Medulla oblongata (tissue), 1 donor: Measurements from ENCODE around the gene SMIM1.
"Not testable (repeated sequence)": the region's sequence is repeated elsewhere in the genome, so short reads cannot be mapped to it uniquely, and the experiment has no call there.

ENCODE experiments used
- DNase-seq: peaks from one replicate; pipeline ENCODE4 v3.0.0-alpha.2; 2015; ENCODE audit errors: extremely low spot score

The SMIM1 gene

DNA sequence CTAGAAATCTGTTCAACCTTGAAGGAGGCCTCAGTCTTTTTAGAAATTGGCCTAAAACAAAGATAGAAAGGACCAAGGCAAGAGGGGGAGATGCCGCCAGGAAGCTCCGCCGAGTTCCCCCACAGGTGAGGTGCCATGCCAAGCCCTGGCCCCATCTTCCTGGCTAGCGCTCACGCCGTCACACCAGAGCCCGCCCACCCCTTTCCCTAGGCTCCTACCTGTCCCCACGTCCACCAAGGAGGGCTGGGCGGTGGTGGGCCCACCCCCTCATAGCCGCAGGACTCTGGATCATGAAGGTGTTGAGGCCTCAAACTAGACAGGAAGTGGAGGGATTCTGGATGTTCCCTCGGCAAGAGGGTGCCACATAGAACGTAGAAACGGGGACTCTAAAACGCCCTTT, 35.8 kb upstream of the SMIM1 start:
- DNase-seq, result no peak

DNA sequence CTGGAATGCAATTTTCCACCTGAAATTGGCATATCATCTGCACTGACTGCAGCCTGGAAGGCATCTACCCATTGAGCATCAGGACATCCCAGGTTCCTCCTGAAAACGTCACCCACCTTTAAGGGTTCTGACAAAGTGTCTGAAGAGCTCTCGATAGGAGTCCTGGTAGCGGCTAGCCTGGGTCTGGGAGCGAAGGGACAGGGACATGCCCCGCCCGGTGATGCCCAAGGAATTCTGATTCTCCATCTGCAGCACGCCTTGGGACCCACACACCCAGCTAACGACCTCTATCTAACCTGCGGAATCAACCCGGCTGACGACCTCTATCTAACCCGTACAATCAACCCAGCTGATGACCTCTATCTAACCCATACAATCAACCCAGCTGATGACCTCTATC, 33.6 kb upstream of the SMIM1 start:
- no peak for DNase-seq

DNA sequence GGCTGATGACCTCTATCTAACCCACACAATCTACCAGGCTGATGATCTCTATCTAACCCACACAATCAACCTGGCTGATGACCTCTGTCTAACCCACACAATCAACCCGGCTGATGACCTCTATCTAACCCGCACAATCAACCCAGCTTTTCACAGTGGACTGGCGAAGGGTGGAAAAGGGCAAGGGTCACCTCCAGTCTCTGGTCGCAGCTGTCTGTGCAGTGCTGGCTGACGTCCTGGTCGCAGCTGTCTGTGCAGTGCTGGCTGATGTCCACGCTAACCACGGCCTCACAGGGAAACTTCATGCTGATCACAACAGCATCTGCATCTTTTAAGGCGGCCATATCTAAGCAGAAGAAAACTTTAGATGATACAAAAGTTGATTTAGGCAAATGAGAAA, 32.5 kb upstream of the SMIM1 start:
- no peak for DNase-seq

DNA sequence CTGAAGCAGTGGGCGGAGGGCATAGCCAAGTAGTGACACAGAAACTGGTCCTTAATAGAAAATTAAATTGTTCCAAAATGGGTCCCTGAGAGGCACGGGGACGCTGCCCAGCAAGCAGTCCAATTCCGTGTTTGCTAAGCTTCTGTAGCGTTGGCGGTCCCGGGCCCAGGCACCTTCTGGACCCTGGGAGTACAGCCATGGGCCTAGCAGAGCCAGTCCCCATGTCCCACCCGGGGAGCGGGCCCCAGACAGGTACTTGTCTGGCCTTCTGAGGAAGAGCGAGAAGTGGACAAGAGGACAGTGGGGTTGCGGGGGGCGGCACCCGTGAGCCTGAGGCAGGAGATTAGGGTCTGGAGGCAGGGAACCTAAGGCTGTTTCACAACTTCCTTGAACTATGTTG, 31.8 kb upstream of the SMIM1 start:
- no peak for DNase-seq

DNA sequence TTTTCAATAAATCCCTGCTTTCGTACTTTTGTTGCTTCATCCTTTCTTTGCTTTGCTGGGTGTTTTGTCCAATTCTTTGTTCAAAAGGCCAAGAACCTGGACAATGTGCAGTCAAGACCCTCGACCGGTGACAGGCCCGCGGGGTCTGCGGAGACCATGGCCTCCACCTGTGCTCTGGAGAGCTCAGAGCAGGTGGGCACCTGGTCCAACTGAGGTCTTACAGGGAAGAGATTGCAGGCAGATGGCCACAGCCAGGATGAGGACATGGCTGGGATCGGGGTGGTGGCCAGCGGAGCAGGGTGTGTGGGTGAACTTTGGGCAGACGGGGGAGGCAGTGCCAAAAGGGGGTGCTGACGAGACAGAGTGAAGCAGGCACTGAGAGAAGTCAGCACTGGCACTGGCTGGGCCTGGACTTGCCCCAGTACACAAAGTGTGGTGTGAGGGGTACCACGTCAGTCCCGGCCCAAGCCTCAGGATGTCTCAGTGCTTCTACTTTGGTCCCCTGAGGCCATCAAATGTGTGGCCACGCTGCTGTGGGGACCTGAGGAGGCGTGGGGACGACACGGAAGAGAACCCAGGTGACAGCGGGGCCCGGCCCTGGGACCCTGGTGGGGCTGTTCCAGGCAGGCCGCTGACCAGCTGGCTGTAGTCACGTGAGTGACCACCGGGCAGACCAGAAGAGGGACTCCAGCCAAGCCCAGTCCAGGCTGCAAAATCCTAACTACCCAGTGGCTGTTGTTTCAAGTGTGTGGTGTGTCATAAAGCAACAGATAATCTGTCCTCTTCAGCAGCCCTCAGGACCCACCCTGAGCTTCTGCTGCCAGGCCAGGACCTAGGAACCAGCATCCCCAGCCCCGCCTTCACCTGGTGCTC, 30.7 kb upstream of the SMIM1 start:
- DNase-seq, result no peak

DNA sequence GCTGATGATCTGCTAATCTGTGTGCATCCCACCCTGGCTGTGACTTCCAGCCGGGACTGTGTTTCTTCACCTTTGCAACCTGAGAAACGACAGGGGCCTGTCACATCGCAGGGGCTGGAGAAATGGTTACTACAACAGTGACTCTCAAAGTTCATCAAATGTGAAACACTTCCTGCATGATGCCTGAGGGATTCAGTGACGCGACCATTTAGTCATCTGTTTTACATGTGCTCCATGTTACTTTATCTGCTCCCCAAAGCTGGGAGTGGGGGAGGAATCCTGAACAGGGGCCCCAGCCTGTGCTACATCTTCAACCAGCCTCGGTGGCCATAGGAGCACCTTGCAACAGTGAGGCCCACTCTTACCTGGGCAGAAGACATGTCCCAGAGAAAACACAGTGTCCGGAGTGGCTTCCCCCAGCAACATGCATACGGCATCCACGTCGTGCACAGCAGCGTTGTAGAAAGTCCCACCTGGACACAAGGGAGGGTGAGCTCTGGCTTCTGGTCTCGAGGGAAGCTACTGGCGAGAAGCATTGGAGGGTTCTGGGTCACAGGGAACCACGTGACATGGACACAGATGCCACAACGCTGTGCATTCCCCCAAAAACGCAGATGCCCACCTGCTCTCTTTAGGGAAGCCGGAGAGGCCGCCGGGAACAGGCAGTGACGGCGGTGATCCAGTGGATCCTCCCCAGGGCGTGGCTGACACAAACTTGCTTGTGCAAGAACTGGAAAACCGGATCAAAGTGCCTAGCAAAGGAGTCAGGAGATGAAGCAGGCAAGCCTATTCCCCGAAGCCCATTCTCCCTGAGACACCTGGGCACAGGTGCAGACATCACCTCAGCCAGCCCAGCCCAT, 29.9 kb upstream of the SMIM1 start:
- DNase-seq, result no peak

DNA sequence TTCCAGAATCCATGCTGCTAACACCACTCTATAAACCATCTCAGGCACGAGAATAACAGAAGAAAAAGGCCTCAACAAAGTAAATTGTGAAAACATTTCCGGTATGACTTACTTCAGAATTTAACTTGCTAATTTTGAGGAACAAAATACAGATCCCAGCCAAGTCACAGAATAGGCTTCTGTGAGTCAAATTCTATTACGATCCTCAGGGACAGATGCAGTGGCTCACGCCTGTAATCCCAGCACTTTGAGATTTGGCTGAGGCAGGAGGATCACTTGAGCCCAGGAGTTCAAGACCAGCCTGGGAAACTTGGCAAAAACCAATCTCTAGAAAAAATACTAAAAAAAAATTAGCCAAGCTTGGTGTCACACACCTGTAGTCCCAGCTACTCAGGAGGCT, 29.1 kb upstream of the SMIM1 start:
- no peak for DNase-seq

DNA sequence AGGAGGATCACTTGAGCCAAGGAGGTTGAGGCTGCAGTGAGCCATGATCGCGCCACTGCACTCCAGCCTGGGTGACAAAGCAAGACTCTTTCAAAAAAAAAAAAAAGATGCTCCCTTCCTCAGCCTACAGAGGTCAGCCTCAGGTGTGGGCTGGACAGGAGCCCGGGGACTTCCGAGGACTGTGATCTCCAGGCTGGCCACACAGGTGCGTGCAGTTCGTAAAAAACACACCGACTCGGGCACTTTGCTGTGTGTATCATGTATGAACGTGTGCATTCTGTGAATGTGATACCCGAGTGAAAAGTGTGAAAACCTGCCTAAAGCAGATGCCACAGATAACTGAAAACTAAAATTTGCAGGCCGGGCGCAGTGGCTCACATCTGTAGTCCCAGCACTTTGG, 28.7 kb upstream of the SMIM1 start:
- DNase-seq, result no peak

DNA sequence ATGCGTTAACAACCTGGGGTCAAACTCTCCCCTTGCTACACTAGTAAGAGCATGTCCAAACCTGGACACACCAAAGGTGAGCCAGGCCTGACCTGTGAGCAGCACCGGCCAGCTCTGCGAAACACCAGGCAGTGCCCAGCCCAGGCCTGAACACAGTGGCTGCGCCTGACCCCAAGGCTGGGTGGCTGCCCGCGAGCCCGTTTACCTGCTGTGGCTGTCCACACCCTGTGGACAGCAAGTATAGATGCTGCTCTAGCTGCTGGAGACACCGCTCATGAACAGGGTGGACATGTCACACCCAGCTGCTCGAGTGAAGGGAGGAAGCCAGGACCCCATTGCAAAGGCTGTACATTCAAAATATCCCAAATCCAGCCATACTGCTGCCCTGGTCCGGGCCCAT, 27.9 kb upstream of the SMIM1 start:
- no peak for DNase-seq

DNA sequence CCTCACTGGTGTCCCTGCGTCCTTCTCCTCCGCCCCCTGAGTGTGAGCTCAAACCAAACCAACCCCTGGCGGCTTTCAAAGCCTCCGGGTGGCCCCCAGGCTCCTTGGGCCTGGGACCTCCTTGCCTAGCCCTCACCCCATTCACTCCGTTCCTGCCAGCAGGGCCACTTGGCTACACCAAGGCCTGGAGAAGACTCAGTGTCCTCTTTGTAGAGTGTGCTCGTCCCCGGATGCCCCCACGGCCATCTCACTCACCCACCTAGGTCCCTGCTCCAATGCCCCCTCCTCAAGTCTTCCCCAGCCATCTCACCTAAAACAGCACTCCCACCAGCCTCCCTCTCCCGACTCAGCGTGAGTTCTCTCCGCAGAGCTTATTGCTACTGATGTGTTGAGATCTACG, 27.5 kb upstream of the SMIM1 start:
- no peak for DNase-seq

DNA sequence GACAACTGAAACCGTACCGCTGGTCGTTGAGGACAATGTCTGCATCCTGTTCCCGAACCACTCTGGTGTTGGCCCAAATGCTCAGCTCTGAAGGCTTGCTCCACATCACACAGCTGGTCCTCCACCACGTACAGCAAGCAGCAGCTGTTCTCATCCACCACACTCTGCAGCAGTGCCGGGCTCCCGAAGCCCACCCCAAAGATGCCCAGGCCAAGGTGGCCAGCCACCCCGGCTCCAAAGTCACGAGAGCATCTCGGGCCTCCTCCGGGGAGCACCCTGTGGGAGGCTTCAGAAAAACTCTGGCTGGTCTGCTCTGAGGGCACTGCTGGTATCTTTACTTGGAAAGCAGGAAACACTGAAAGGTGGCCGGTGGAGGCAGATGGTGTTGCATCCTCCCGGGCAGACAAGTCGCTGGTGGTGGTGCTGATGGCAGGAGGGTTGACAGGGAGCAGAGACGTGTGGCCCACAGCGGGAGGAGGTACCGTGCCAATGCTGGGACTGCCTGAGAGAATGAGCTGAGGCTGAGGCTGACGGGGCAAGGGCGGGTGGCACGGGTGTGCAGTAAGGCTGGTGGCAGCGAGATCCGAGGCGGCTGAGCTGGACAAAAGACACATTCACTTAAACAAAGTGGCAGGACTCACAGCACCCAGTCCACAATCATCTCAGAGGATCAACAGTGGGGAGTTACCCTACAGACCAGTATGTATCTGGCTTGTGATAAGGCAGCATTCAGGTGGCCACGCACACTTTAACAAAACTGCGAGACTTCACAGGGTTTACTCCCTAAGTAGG, 26.8 kb upstream of the SMIM1 start:
- peak; percentile 25 for DNase-seq

DNA sequence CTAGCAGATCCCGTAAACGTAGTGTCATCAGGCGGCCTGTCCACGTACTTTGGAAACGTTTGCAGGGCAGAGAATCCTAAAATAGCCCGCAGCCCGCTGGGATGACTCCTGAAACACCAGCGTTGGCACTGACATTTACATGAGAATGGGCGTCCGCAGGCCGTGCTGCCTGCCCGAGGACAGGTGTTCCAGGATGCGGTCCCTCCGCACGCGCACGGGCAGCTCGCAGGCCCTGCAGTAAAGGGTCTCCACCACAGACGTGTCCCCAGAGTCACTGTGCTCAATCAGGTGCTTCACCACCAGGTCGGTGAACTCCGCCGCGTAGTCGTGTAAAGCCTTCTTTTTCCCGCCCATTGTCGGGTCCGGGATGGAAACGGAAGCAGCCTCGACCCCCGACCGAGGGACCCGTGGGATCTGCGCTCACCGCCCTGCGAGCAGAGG, 26.1 kb upstream of the SMIM1 start:
- DNase-seq, result no peak

DNA sequence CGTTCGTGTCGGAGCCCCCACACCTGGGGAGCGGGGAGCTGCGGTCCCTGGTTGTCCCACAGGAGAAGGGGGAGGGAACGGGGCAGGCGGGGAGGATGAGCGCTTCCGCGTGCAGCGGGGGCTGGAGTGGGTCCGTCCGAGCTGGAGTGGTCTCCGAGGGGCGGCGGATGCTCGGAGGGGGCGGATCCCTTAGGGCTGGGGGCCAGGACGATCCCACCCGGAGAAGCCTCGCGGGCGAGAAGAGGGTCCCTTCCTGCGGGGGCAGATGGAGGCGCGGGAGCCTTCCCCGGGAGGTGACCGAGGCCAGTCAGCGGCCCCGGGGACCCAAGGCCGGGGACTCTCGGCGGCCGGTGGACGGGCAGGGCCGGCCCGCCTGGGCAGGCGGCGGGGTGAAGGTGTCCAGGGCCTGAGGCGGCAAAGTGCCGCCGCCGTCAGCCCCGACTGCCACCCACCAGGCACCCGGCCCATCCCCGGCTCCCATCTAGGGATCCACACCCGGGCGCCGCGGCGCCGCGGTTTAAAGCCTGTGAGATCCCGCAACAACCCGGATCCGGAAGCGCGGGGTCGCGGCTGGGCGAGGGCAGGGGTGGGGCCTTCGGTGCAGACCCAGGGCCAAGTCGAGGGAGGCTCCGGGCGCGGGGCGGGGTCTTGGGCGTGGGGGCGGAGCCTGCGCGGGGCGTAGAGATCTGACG, 25.6 kb upstream of the SMIM1 start:
- peak; percentile 89 for DNase-seq

DNA sequence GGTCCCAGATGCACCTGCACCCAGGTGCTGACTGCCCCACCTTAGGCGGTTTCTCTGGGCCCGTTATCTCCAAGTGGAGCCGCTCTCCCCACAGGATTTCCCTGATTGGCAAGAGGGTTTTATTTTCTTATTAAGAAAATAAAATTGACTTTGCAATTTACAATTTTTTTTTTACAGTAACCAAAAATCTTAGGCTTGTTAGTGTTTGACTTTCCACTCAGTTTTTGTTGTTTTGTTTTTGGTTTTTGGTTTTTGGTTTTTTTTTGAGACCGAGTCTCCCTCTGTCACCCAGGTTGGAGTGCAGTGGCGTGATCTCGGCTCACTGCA, 25.1 kb upstream of the SMIM1 start:
- DNase-seq, result no peak

DNA sequence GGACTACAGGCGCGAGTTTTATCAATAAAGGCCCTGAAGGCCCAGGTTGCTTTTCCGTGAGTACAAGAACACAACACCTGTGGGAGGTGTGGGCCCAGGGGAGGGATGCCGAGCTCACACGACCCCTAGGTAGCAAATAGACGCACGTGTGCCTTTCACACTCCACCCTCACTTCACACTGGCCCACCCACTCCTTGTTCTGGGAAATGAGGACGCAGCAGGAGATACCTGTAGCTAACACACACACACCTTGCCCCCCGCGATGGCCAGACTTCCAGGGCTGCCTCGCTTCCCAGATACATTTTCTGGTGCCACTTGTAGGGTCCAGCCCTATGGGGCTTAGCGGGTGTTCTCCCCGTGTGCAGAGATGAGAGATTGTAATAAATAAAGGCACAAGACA, 24.6 kb upstream of the SMIM1 start:
- no peak for DNase-seq

DNA sequence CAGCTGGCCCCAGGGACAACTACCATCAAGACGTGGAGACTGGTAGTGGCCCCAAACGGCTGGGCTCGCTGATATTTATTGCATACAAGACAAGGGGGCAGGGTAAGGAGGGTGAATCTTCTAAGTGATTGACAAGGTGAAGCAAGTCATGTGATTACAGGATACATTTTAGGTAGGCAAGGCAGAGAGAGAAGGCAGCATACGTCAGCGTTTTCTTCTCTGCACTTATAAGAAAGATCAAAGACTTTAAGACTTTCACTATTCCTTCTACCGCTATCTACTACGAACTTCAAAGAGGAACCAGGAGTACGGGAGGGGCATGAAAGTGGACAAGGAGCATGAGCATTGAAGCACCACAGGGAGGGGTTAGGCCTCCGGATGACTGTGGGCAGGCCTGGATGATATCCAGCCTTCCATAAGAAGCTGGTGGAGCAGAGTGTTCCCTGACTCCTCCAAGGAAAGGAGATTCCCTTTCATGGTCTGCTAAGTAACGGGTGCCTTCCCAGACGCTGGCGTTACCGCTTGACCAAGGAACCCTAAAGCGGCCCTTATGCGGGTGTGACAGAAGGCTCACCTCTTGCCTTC, 24.1 kb upstream of the SMIM1 start:
- not testable (repeated sequence) for DNase-seq

DNA sequence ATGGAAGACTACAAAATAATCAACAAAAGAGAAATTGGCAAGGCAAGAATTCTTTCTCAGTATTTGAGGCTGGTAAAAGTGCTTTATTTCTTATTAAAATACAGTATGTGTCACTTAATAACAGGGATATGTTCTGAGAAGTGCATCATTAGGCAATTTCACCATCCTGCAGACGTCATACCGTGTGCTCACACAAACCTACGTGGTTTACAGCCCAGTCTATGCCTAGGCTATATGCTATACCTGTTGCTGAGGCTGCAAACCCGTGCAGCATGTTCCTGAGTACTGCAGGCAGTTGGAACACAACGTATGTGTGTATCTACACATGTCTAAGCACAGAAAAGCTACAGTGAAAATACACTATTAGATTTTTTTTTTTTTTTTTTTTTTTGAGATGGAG, 23.0 kb upstream of the SMIM1 start:
- no peak for DNase-seq

DNA sequence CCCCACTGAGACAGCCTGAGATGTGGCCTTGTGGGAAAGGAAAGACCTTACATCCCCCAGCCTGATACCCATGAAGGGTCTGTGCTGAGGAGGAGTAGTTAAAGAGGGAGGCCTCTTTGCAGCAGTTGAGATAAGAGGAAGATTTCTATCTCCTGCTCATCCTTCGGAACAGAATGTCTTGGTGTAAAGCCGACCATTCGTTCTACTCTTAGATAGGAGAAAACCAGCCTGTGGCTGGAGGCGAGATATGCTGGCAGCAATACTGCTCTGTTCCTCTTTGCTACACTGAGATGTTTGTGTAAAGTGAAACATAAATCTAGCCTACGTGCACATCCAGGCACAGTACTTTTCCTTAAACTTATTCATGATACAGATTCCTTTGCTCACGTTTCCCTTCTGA, 21.8 kb upstream of the SMIM1 start:
- DNase-seq, result no peak

DNA sequence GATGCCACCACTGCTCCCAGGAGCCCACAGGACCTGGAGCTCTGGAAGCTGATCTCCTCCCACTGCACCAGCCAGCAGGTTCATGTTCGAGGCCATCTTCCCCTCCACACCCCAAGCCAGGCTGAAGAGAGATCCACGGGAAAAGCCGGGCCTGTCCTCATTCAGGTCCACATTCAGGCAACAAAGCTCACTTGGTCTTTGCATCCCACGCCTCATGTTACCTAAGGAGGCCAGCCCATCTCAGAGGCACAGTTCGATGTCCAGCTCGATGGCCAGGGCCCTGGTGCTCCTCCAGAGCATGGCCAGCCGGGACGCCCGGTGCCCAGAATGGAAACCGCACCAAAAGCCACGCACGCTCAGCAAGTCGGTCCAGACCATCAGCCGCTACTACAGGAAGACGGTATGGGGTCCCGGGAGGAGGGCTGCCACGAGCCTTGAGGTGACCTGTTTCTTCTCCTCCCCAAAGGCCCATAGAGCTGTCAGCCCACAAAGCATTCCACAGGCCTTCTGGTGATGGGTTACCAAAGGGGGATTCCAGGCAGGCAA, 20.1 kb upstream of the SMIM1 start, which contains the start of gene CCDC27:
Gene CCDC27 (plus strand): TSS at position 51 of the 546 bp plus-strand sequence. CDS start 32 bp downstream, at position 83.
- no peak for DNase-seq

DNA sequence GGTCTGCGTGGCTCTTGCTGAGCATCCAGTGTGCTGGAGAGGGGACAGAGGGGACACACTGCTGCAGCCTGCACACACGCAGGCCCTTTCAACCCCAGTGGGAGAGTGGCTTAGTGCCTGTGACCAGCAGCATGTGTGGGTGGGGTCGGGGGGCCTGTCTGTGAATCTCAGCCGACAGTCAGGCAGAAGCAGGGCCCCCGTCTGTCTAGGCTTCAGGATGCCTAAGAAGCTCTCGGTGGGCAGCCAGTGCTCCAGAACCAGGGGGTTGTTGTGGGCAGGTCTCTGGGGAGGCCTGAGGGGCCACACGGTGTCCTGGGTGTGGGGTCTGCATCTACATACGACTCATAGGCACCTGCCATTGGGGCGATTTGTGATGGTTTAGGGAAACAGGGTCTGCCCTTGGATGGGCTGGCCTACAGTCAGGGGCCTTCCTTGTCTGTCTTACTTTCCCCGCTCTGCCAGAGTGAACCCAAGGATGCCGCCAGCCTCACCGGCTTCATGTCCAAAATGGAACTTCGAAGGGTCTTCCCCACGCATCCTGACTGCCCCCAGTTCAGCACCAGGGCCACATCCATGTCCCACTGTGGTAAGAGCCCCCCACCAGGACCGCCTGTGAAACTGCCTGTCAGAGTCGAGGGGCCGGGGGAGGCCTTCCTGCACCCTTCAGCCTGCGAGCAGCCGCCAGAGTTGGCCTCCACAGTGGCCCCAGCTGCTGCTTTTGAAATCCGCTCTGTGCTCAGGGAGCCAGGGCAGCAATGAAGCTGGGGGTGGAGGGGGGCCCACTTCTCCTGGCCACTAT, 18.7 kb upstream of the SMIM1 start:
- DNase-seq, result no peak
